ENCODE data around the gene OSBPL5.

The OSBPL5 gene

DNA sequence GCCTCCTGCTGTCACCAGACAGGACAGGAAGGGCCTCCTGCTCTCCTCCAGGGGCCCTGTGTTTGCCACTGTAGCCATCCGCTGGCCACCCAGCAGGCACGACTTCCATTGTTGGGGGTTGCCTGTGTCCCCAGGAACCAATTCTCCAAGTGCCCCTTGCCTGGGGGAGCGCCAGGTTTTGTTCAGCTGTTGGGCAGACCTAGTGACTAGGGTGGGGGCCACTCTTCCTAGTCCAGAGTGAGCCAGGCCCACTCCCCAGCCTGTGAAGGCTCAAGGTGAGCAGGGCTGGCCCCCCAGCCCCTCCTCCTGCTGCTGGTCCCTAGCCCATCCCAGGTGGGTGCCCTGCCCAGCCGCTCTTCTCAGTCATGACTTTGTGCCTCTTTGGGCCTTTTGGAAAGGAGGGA, 30.9 kb downstream of the OSBPL5 start:
- TF ChIP-seq, protein P1, sequence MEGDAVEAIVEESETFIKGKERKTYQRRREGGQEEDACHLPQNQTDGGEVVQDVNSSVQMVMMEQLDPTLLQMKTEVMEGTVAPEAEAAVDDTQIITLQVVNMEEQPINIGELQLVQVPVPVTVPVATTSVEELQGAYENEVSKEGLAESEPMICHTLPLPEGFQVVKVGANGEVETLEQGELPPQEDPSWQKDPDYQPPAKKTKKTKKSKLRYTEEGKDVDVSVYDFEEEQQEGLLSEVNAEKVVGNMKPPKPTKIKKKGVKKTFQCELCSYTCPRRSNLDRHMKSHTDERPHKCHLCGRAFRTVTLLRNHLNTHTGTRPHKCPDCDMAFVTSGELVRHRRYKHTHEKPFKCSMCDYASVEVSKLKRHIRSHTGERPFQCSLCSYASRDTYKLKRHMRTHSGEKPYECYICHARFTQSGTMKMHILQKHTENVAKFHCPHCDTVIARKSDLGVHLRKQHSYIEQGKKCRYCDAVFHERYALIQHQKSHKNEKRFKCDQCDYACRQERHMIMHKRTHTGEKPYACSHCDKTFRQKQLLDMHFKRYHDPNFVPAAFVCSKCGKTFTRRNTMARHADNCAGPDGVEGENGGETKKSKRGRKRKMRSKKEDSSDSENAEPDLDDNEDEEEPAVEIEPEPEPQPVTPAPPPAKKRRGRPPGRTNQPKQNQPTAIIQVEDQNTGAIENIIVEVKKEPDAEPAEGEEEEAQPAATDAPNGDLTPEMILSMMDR (IDR thresholded peaks at IDR 0.05; ENCODE audit: extremely low read depth, insufficient read depth, missing control alignments), result no peak
- no peak for DNase-seq (ENCODE audit: low spot score)
- in situ Hi-C loops (cut with MboI; ENCODE audit: low pct_unique_long_range_greater_than_20kb, low sequenced_read_pairs, unreplicated experiment), result no loop called here

DNA sequence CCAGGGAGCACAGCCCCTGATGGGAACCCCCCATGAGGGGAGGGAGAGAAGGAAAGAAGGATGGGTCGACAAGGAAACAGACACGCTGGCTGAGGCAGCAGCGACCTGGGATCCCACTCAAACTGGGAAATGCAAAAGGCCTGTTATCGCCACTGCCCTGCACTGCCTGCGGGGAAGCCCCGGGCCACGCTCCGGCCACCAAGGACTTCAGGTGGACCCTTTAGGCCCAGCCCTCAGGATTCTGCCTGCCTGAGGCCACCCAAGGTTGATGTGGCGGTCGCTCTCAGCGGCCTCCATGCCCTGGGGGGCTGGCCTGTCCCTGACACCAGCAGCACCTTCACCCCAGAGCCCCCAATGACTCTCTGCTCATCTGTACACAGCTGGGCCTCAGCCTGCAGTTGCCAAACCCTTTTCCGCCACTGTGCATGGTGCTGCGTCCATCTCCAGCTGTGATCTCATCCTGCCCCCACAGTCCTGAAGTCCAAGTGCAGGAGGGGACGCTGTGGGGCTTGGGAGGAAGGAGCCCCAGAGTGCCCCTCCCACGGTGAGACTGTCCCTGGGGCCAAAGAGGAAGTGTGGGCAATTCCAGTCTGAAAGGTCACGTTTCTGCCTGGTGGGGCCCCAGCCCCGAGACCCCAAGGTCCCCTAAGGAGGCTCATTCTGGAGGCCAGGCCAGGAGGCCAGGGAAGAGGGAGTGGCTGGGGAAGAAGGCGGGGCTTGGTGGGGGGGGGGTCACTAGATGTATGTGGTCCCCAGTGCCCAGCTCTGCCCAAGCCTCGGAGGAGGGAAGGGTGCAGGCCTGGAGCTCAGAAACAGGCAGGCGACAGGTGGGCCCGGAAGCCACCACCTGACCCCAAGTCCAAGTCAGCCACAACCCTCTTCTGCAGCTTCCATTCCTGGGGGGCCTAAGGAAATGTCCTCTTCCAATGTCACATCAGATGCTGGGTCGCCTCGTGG, 31.6 kb downstream of the OSBPL5 start:
- TF ChIP-seq, protein P1 (IDR thresholded peaks at IDR 0.05; ENCODE audit: extremely low read depth, insufficient read depth, missing control alignments), result no peak
- DNase-seq (ENCODE audit: low spot score), result no peak
- in situ Hi-C loops (cut with MboI; ENCODE audit: low pct_unique_long_range_greater_than_20kb, low sequenced_read_pairs, unreplicated experiment), result no loop called here

DNA sequence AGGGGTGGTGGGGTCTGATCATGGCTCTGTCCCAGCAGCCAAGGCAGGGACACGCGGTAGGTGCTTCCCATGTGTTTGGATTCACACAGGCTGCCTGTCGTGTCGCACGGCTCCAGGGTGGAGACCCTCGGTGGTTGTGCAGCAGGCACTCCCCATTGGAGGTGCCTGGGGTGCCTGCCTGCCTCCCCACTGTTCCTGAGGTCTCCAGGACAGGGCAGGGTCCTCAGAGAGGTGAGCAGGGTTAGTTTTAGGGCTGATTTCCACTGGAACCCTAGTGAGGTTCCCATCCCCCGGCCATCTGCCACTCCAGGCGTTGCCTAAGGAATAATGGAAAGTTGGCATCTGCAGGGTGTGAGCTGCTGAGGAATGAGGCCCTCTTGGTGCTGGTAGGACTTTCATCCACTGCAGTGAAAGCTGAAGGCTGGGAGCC, 32.3 kb downstream of the OSBPL5 start:
- DNase-seq (ENCODE audit: low spot score), result no peak
- in situ Hi-C loops (cut with MboI; ENCODE audit: low pct_unique_long_range_greater_than_20kb, low sequenced_read_pairs, unreplicated experiment), result no loop called here
- TF ChIP-seq, protein P1 (IDR thresholded peaks at IDR 0.05; ENCODE audit: extremely low read depth, insufficient read depth, missing control alignments), result no peak

DNA sequence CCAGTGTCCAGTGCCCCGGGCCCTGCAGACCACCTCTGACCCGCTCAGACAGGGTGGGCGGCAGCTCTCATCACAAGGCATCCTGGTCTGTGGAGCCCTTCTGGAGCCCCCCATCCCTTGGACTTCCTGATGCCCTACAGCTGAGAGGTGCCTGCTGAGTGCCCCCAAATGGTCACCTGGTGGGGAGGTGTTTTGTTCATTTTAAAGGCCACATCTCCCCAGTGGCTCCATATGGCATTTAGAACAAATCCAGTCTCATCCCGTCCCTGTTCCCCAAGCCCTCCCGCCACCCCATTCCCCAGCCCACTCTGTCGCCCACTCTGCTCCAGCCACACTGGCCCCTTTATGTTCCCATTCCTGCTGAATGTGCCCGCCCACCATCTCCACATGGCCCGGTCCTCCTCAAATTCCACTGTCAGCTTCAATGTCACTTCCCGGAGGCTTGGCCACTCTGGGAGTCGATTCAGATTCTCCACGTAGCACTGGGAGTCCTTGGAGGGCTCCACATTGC, 32.8 kb downstream of the OSBPL5 start:
- TF ChIP-seq, protein P1 (IDR thresholded peaks at IDR 0.05; ENCODE audit: extremely low read depth, insufficient read depth, missing control alignments), result no peak
- DNase-seq (ENCODE audit: low spot score), result no peak
- in situ Hi-C loops (cut with MboI; ENCODE audit: low pct_unique_long_range_greater_than_20kb, low sequenced_read_pairs, unreplicated experiment), result no loop called here

DNA sequence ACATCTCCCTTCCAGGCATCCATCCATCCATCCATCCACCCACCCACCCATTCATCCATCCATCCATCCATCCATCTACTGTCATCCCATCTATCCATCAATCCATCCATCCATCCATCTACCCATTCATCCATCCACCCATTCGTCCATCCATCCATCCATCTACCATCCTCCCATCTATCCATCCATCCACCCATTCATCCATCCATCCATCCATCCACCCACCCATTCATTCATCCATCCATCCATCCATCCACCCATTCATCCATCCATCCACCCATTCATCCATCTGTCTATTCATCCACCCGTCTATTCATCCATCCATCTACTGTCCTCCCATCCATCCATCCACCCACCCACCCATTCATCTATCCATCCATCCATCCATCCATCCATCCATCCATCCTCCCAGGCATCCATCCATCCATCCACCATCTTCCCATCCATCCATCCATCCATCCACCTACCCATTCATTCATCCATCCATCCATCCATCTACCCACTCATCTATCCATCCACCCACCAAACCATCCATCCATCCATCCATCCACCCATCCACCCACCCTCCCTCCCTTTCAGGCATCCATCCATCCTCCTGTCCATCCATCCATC, 33.7 kb downstream of the OSBPL5 start:
- TF ChIP-seq, protein P1 (IDR thresholded peaks at IDR 0.05; ENCODE audit: extremely low read depth, insufficient read depth, missing control alignments), result no peak

DNA sequence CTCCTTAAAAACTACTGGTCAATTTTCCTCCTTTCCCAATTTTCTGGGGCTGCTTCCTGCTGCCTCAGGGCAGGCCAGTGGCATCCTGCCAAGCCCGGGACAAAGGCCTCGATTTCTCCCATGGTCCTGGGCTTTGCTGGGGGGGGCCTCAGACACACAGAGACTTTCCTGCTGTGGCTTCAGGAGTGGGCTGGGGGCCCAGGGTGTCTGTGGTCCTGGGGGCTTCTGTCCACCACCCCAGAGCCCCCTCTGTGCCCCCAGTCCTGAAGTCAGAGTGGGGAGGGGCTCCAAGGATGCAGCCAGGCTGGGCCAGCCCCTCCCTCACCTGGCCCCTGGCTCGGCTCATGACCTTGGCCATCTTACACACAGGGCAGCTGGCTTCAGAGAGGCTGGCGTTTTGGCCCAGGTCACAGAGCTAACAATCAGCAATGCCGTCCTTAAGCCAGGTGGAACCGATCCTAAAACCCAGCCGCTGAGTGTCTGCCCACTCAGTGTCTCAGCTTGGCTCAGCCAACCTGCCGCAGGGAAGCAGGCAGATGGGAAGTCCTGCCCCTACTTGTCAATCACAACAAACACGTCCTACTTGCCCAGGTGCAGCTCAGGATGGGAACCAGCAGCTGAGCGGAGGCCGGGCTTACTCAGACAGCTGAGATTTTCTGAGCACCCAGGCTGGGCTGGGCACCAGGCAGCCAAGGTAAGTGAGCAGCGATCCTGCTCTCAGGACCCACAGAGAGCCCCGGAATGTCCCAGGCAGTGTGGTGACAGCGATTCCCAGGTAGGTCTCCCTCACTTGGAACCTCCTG, 34.6 kb downstream of the OSBPL5 start:
- no peak for DNase-seq (ENCODE audit: low spot score)
- TF ChIP-seq, protein P1 (IDR thresholded peaks at IDR 0.05; ENCODE audit: extremely low read depth, insufficient read depth, missing control alignments), result no peak
- in situ Hi-C loops (cut with MboI; ENCODE audit: low pct_unique_long_range_greater_than_20kb, low sequenced_read_pairs, unreplicated experiment), result no loop called here

More for the DNA sequence above, 33.7 kb downstream of the OSBPL5 start:
- in situ Hi-C loops (cut with MboI; ENCODE audit: low pct_unique_long_range_greater_than_20kb, low sequenced_read_pairs, unreplicated experiment), result no loop called here
- no peak for DNase-seq (ENCODE audit: low spot score)

Data from GM13977 (cell line).